K562 (cell line): ENCODE measurements around the gene C9orf50. TPM values are rescaled to one million over a fixed set of nuclear protein-coding genes. Genes with fewer than 3 reads are reported as not detected.

Source experiments
- ATAC-seq: fragments of 200-7000 bp; cut with Tn5 transposase; 3 replicates; pipeline ENCODE4 v1.9.1; 2020; ENCODE audit warnings: moderate library complexity
- BruUV-seq: library from RNA; stranded (reverse); fragments of 400-500 nt; replicated peaks from 2 replicates; lab custom pipeline; 2021; lab: Mats Ljungman, UMichigan
- CTCF ChIA-PET: fragments of 300-600 bp; formaldehyde crosslinking; extraction: SDS; loops from one replicate; lab custom pipeline; 2021; ENCODE audit warnings: low intra/inter-chr PET ratio; lab: Yijun Ruan, JAX
- POLR2A ChIA-PET: fragments of 300-600, 350-650 bp; sonication (Branson Sonifier 250); formaldehyde crosslinking; extraction: SDS; loops from one replicate; lab custom pipeline; 2021; ENCODE audit warnings: antibody characterized with exemption, inconsistent platforms; lab: Yijun Ruan, JAX
- DNase-seq, 4 experiments: peaks; one replicate each; pipeline versions ENCODE4 v3.0.0 to v3.0.0-alpha.2; 2011 to 2018; ENCODE audit warnings: low spot score in 3 of 4, mixed read lengths in 3 of 4; ENCODE audit errors: extremely low read depth in 1 of 4
- FAIRE-seq: peaks from 2 replicates; lab custom pipeline; 2011; peaks lifted over from hg19 to GRCh38; lab: Jason Lieb, UNC
- H2AFZ ChIP-seq: 2 replicates; pipeline ENCODE4 v1.6.0; 2011; ENCODE audit warnings: low read depth, low read length, control low read depth, inconsistent platforms
- H3K27ac ChIP-seq: fragments of 200-600 bp; 3 replicates; pipeline ENCODE4 v1.8.0; 2011; ENCODE audit warnings: low read depth, mild to moderate bottlenecking, control low read depth, inconsistent platforms, low read length, moderate library complexity, mixed read lengths; ENCODE audit errors: extremely low read depth
- H3K27me3 ChIP-seq, 2 experiments: fragments of 300-600 bp in 1 of 2; 2 replicates in 1 of 2; 3 replicates in 1 of 2; pipeline versions ENCODE4 v1.6.0 to v1.8.0; 2011; ENCODE audit warnings: inconsistent platforms in 2 of 2, low read length in 2 of 2, mild to moderate bottlenecking in 1 of 2, mixed read lengths in 1 of 2, moderate library complexity in 1 of 2; ENCODE audit not compliant: control insufficient read depth in 2 of 2, insufficient read depth in 2 of 2
- H3K36me3 ChIP-seq: fragments of 300-600 bp; 3 replicates; pipeline ENCODE4 v1.8.0; 2011; ENCODE audit warnings: mild to moderate bottlenecking, low read length, inconsistent platforms; ENCODE audit not compliant: control insufficient read depth, insufficient read depth
- H3K4me1 ChIP-seq, 2 experiments: fragments of 200-600 bp in 1 of 2; replicated peaks in 1 of 2; 2 replicates in 1 of 2; 3 replicates in 1 of 2; pipeline versions ENCODE4 v1.5.1 to v1.8.0; 2011; ENCODE audit warnings: inconsistent platforms in 2 of 2, low read length in 2 of 2, mild to moderate bottlenecking in 1 of 2, mixed read lengths in 1 of 2, moderate library complexity in 1 of 2; ENCODE audit not compliant: control insufficient read depth in 2 of 2, insufficient read depth in 2 of 2
- H3K4me2 ChIP-seq: 2 replicates; pipeline ENCODE4 v1.6.1; 2011; ENCODE audit warnings: low read length, control low read depth, inconsistent platforms, mixed read lengths; ENCODE audit not compliant: insufficient read depth
- H3K4me3 ChIP-seq: fragments of 200-600 bp; sonication (generic), shearing (Covaris generic); 2 replicates; pipeline ENCODE4 v1.5.1; 2016; ENCODE audit warnings: control low read depth, inconsistent platforms
- H3K79me2 ChIP-seq: fragments of 200-600 bp; 3 replicates; pipeline ENCODE4 v1.8.0; 2011; ENCODE audit warnings: low read length, inconsistent platforms; ENCODE audit not compliant: control insufficient read depth, insufficient read depth
- H3K9ac ChIP-seq, 2 experiments: 2 replicates each; pipeline versions ENCODE4 v1.6.0 to v1.6.1; 2011; ENCODE audit warnings: low read depth in 2 of 2, low read length in 2 of 2, control low read depth in 1 of 2, inconsistent platforms in 1 of 2, mild to moderate bottlenecking in 1 of 2, mixed read lengths in 1 of 2; ENCODE audit not compliant: insufficient read depth in 1 of 2
- H3K9me1 ChIP-seq: one replicate; pipeline ENCODE4 v1.6.0; 2011; ENCODE audit warnings: inconsistent platforms, mild to moderate bottlenecking, low read length, moderate library complexity; ENCODE audit not compliant: control insufficient read depth, insufficient read depth
- H3K9me3 ChIP-seq: replicated peaks from 2 replicates; pipeline ENCODE4 v1.5.1; 2011; ENCODE audit warnings: low read depth, low read length, inconsistent platforms; ENCODE audit not compliant: control insufficient read depth, insufficient read depth
- H4K20me1 ChIP-seq: replicated peaks from 2 replicates; pipeline ENCODE4 v1.6.1; 2011; ENCODE audit warnings: low read length, inconsistent platforms, mixed read lengths; ENCODE audit not compliant: control insufficient read depth, insufficient read depth
- ARNT ChIP-seq, 2 experiments: fragments of 450-650 bp; IDR thresholded peaks; 2 replicates each; pipeline ENCODE4 v1.6.1; 2016; ENCODE audit warnings: mild to moderate bottlenecking in 1 of 2
- ESRRA ChIP-seq: fragments of 450-650 bp; IDR thresholded peaks from 2 replicates; pipeline ENCODE4 v1.6.1; 2014; ENCODE audit warnings: low read depth, mild to moderate bottlenecking, moderate library complexity, borderline replicate concordance
- FIP1L1 ChIP-seq: fragments of 200-400 bp; formaldehyde crosslinking; IDR thresholded peaks from 2 replicates; pipeline ENCODE4 v1.6.1; 2018; ENCODE audit warnings: mild to moderate bottlenecking, low read depth, low read length; ENCODE audit not compliant: poor library complexity, severe bottlenecking
- JUNB ChIP-seq: fragments of 450-650 bp; formaldehyde crosslinking; conservative IDR thresholded peaks from 2 replicates; pipeline ENCODE4 v1.4.0; 2020; ENCODE audit warnings: mild to moderate bottlenecking
- POLR2A ChIP-seq: fragments of 450-650 bp; conservative IDR thresholded peaks from 2 replicates; pipeline ENCODE4 v1.6.1; 2016
- POLR3A ChIP-seq: IDR thresholded peaks from 2 replicates; pipeline ENCODE4 v1.6.1; 2011; ENCODE audit warnings: borderline replicate concordance, mild to moderate bottlenecking, moderate library complexity; ENCODE audit not compliant: insufficient read length, insufficient read depth; ENCODE audit errors: extremely low read depth
- WGBS: fragments of 100-300 bp; shearing (Covaris generic); methylation state at CpG from one replicate; pipeline ENCODE4 v1.1.6; 2016; ENCODE audit warnings: low coverage, mixed read lengths; ENCODE audit not compliant: insufficient coverage; ENCODE audit errors: missing lambda C conversion rate; 5-methylcytosine and 5-hydroxymethylcytosine counted together
- in situ Hi-C: fragments of 300-500 bp; cut with MboI; formaldehyde crosslinking; loops from 4 replicates; pipeline ENCODE4 v1.15.0; 2018; ENCODE audit warnings: inconsistent platforms, mixed read lengths
- intact Hi-C: fragments of 100-400 bp; cut with micrococcal nuclease; formaldehyde crosslinking; loops from 2 replicates; pipeline ENCODE4 v1.14.2; 2022
- polyA plus RNA-seq, 8 experiments: library from polyadenylated mRNA; depleted of rRNA in 4 of 8; stranded (reverse) in 5 of 8; unstranded in 3 of 8; fragments of >200 nt; fragmentation: Nextera tagmentation in 2 of 8; fragmentation: Illumina TruSeq in 1 of 8; extraction: Ambion mirVana in 2 of 8; extraction: Trizol in 1 of 8; gene quantifications; 2 replicates each; pipeline versions ENCODE4 v1.2.1 to v1.2.3, GENCODE V29; 2011 to 2014; ENCODE audit warnings: inconsistent platforms in 1 of 8, missing spikeins in 1 of 8
- total RNA-seq, 7 experiments: library from RNA; depleted of rRNA in 6 of 7; stranded (reverse); fragments of >200 nt in 6 of 7; fragmentation: Illumina TruSeq in 2 of 7; extraction: Trizol in 2 of 7; gene quantifications; 2 replicates each; pipeline versions ENCODE4 v1.2.1 to v1.2.3, GENCODE V29; 2011 to 2021; ENCODE audit warnings: low replicate concordance in 1 of 7
- TF ChIP-seq, protein P1 (sequence below), 2 experiments: fragments of 450-650 bp; formaldehyde crosslinking in 1 of 2; IDR thresholded peaks; 2 replicates each; pipeline versions ENCODE4 v1.4.0 to v1.6.1; 2014 to 2020; ENCODE audit warnings: mild to moderate bottlenecking in 2 of 2, borderline replicate concordance in 1 of 2, low read depth in 1 of 2
- TF ChIP-seq, protein P2 (sequence below), 2 experiments: fragments of 250-450 bp in 1 of 2; fragments of 450-650 bp in 1 of 2; sonication (Bioruptor Pico) in 1 of 2; IDR thresholded peaks; 2 replicates each; pipeline versions ENCODE4 v1.6.1 to v1.8.0; 2016 to 2021; ENCODE audit warnings: mild to moderate bottlenecking in 2 of 2, moderate library complexity in 2 of 2, missing compliant biosample characterization in 1 of 2, missing genetic modification characterization in 1 of 2
- TF ChIP-seq, protein P3 (sequence below): fragments of 450-650 bp; formaldehyde crosslinking; IDR thresholded peaks from 2 replicates; pipeline ENCODE4 v1.4.0; 2022; ENCODE audit warnings: missing genetic modification characterization

The C9orf50 gene
- total and polyA plus RNA-seq, 9 of the 15 experiments (the other 6 are each of a cell fraction or from before 2014, with no cell fraction given): not detected

DNA sequence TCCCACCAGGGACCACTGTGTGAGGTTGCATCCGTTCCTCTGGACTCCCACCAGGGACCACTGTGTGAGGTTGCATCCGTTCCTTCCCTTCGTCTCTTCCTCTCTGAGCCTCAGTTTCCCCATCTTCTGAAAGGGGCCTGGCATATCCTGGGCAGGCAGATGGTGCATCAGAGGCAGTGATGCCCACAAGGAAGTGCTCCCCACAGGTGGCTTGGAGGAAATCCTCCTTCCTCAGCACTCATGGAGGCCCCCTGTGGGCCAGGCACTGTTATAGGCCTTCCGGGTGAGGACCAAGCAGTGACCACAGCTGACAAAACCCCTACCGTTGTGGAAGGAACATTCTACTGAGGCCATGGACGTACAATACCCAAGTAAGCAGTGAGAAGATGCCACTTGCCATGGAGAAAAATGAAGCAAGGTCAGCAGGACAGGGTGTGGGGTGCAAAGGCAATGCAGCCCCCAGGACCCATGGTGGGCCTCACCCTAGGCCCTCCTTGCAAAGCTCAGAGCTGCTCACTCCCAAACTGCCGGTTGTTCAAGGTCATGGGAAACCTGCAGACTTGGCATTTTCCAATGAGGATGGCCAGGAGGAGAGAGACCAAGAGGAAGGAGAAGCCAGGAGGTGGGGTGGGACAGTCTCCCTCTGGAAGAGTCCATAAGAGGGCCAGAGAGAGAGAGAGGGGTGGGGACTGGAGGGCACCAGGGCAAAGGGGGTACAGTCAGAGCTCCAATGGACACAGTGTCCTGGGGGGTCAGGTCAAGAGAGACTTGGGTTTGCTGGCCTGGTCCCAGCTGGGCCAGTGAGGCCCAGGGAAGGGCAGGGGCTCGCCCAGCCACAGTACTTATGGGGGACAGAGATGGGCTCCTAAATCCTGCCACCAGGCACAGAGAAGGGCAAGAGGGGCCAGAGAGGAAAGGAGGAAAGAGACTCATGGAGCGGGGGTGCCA lies 51.1 kb downstream of the C9orf50 start:
- Histone ChIP-seq H4K20me1 (no peaks in the 10 kb centered on the region), H3K9me1 (no peaks in the 10 kb centered on the region), H3K4me2 (peak overlapping the region; percentile 24), H3K27me3 (no peaks in the 10 kb centered on the region), H3K9ac (peak overlapping the region; percentile 43 to 90; a peak in 3 of 4 replicates), H3K4me1 (peaks cover 27 to 43% of the 10 kb centered on the region in 2 experiments), H3K27ac (peak overlapping the region; percentile 85), H2AFZ (peak overlapping the region; percentile 91), H3K4me3 (no peak overlapping the region), H3K36me3 (no peaks in the 10 kb centered on the region), H3K79me2 (no peaks in the 10 kb centered on the region), H3K9me3 (peaks cover 1% of the 10 kb centered on the region)
- DNase-seq (peak; percentile 55 to 65 (median 60)), FAIRE-seq (peak; percentile 82), ATAC-seq (peak; percentile 75)
- ChIA-PET POLR2A (interaction anchor here (0.6 to 2.8 kb wide), 11 partner anchors 11 to 1382 kb away, joined by 3 to 13 read pairs (median 3); partner anchors contain the start of gene IER5L), CTCF (interaction anchor here (1.1 kb wide), 1 partner anchor 41 kb away, joined by 3 read pairs; no protein-coding TSS in a partner anchor)
- intact Hi-C loops: loop anchor here (2.0 kb wide), 2 partner anchors 37 to 81 kb away; no protein-coding TSS in a partner anchor
- 62% methylated on average over 8 of the region's 9 CpGs for WGBS
- in situ Hi-C loops: no loop called here
- no TSS peak for BruUV-seq
- TF ChIP-seq POLR2A: no peak
- TF ChIP-seq ARNT (IDR thresholded peaks at IDR 0.05): no peak
- TF ChIP-seq, protein P1, sequence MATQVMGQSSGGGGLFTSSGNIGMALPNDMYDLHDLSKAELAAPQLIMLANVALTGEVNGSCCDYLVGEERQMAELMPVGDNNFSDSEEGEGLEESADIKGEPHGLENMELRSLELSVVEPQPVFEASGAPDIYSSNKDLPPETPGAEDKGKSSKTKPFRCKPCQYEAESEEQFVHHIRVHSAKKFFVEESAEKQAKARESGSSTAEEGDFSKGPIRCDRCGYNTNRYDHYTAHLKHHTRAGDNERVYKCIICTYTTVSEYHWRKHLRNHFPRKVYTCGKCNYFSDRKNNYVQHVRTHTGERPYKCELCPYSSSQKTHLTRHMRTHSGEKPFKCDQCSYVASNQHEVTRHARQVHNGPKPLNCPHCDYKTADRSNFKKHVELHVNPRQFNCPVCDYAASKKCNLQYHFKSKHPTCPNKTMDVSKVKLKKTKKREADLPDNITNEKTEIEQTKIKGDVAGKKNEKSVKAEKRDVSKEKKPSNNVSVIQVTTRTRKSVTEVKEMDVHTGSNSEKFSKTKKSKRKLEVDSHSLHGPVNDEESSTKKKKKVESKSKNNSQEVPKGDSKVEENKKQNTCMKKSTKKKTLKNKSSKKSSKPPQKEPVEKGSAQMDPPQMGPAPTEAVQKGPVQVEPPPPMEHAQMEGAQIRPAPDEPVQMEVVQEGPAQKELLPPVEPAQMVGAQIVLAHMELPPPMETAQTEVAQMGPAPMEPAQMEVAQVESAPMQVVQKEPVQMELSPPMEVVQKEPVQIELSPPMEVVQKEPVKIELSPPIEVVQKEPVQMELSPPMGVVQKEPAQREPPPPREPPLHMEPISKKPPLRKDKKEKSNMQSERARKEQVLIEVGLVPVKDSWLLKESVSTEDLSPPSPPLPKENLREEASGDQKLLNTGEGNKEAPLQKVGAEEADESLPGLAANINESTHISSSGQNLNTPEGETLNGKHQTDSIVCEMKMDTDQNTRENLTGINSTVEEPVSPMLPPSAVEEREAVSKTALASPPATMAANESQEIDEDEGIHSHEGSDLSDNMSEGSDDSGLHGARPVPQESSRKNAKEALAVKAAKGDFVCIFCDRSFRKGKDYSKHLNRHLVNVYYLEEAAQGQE (IDR thresholded peaks at IDR 0.05; ENCODE audit: borderline replicate concordance): peak; percentile 36; the same call in 1 of the 2 replicates
- TF ChIP-seq, protein P1 (CRISPR knock-in tag; IDR thresholded peaks at IDR 0.05; ENCODE audit: low read depth): no peak
- no peak for TF ChIP-seq JUNB (CRISPR knock-in tag)
- peak; percentile 76 for TF ChIP-seq ESRRA
- TF ChIP-seq FIP1L1: no peak
- no peak for TF ChIP-seq POLR3A
- TF ChIP-seq, protein P2, sequence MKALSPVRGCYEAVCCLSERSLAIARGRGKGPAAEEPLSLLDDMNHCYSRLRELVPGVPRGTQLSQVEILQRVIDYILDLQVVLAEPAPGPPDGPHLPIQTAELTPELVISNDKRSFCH (CRISPR knock-in tag; IDR thresholded peaks at IDR 0.05): no peak
- TF ChIP-seq, protein P2 (tag; IDR thresholded peaks at IDR 0.05): 0 out of 2 replicates have a peak, but pooled peaks have one; percentile 40
- TF ChIP-seq, protein P3, sequence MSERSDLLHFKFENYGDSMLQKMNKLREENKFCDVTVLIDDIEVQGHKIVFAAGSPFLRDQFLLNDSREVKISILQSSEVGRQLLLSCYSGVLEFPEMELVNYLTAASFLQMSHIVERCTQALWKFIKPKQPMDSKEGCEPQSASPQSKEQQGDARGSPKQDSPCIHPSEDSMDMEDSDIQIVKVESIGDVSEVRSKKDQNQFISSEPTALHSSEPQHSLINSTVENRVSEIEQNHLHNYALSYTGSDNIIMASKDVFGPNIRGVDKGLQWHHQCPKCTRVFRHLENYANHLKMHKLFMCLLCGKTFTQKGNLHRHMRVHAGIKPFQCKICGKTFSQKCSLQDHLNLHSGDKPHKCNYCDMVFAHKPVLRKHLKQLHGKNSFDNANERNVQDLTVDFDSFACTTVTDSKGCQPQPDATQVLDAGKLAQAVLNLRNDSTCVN (CRISPR knock-in tag): no peak
